ENCODE measurements around the gene DNAJC3. TPM values are rescaled to one million over a fixed set of nuclear protein-coding genes. Genes with fewer than 3 reads are reported as not detected.

Gene DNAJC3
- total and polyA plus RNA-seq, 2 of the 8 experiments (the other 6 are each of a cell fraction or from before 2014, with no cell fraction given), result 4.3 to 24.1 TPM

- Histone ChIP-seq H3K4ac (replicated peaks; ENCODE audit: insufficient read length, low read depth, low read length) (no peak overlapping the region), H2AFZ (ENCODE audit: low read length) (no peak overlapping the region), H3K9ac (replicated peaks in 1 of 4; ENCODE audit: extremely low read depth in 1 of 4, low read depth in 3 of 4, low read length in 3 of 4) (no peak overlapping the region), H3K4me2 (ENCODE audit: insufficient read depth in 1 of 2, low read depth in 2 of 2, low read length in 2 of 2) (no peak overlapping the region), H3K23ac (ENCODE audit: insufficient read length) (no peak overlapping the region), H2BK12ac (ENCODE audit: low read depth, low read length) (no peak overlapping the region), H4K91ac (replicated peaks; ENCODE audit: insufficient read length, low read length) (no peak overlapping the region), H3K27ac (ENCODE audit: low read depth, low read length) (no peak overlapping the region), H3K4me3 (ENCODE audit: extremely low read depth in 1 of 4, insufficient read depth in 2 of 4, low read depth in 3 of 4, low read length in 4 of 4) (no peak overlapping the region), H3K36me3 (ENCODE audit: control insufficient read depth in 2 of 4, insufficient read depth in 4 of 4, low read length in 3 of 4) (peaks cover 3 to 49% (median 17%) of the 10 kb centered on the region in 4 experiments), H3K23me2 (ENCODE audit: low read depth, low read length) (no peaks in the 10 kb centered on the region), H3K4me1 (replicated peaks in 1 of 4; ENCODE audit: control insufficient read depth in 3 of 4, insufficient read depth in 4 of 4, low read length in 3 of 4) (no peaks in the 10 kb centered on the region; a peak in 1 of 7 replicates), H2BK20ac (ENCODE audit: low read length) (no peak overlapping the region), H2BK5ac (ENCODE audit: low read depth, low read length) (no peak overlapping the region), H3K79me1 (ENCODE audit: low read depth, low read length) (no peaks in the 10 kb centered on the region), H4K20me1 (replicated peaks in 1 of 2; ENCODE audit: control insufficient read depth in 1 of 2, insufficient read depth in 2 of 2, low read length in 2 of 2) (no peaks in the 10 kb centered on the region), H3K9me3 (ENCODE audit: insufficient read depth in 2 of 2, low read depth in 1 of 2, low read length in 1 of 2) (no peaks in the 10 kb centered on the region), H3K79me2 (ENCODE audit: control insufficient read depth in 1 of 2, insufficient read depth in 2 of 2, low read length in 2 of 2) (no peaks in the 10 kb centered on the region), H3K56ac (replicated peaks; ENCODE audit: insufficient read length, low read depth, low read length) (no peak overlapping the region), H2BK15ac (ENCODE audit: low read length) (no peak overlapping the region), H3K27me3 (replicated peaks in 1 of 4; ENCODE audit: control insufficient read depth in 3 of 4, extremely low read depth in 1 of 4, insufficient read depth in 3 of 4, low read length in 3 of 4) (no peaks in the 10 kb centered on the region), H3K18ac (ENCODE audit: extremely low read depth, low read length) (no peak overlapping the region), H2AK5ac (ENCODE audit: low read depth, low read length) (no peak overlapping the region), H4K8ac (ENCODE audit: extremely low read depth, insufficient read depth, low read length) (no peak overlapping the region), H2BK120ac (replicated peaks; ENCODE audit: low read depth, low read length) (no peak overlapping the region), H3K14ac (ENCODE audit: insufficient read length) (no peak overlapping the region), H4K5ac (ENCODE audit: insufficient read length, low read depth, low read length) (no peak overlapping the region)
- no peak for FAIRE-seq
- ChIA-PET POLR2A (ENCODE audit: partially characterized antibody) (no interaction called here), CTCF (ENCODE audit: partially characterized antibody) (no interaction called here)
- no peak for DNase-seq (ENCODE audit: low read depth in 1 of 2, low spot score in 2 of 2)
- WGBS, 2 experiments (ENCODE audit: extremely low coverage in 1 of 2, insufficient coverage in 1 of 2, insufficient read length in 1 of 2, insufficient replicate concordance in 2 of 2, low coverage in 1 of 2, low lambda C conversion rate in 2 of 2, missing lambda C conversion rate in 1 of 2), result 82% methylated on average over 4 of the region's 4 CpGs; no CpG with 5 or more reads in 1 of the 2 experiments
- no peak for TF ChIP-seq GABPA (IDR thresholded peaks at IDR 0.05; ENCODE audit: borderline replicate concordance, insufficient read depth, low read length)
- no peak for TF ChIP-seq POU5F1 (IDR thresholded peaks at IDR 0.05; ENCODE audit: low read depth, low read length)
- no peak for TF ChIP-seq JUND (IDR thresholded peaks at IDR 0.05; ENCODE audit: low read length)
- no peak for TF ChIP-seq PHF8 (conservative IDR thresholded peaks at IDR 0.05; ENCODE audit: low read depth, low read length)
- no peak for TF ChIP-seq BACH1 (IDR thresholded peaks at IDR 0.05; ENCODE audit: low read length)
- TF ChIP-seq YY1 (IDR thresholded peaks at IDR 0.05; ENCODE audit: low read depth, low read length), result no peak
- TF ChIP-seq ZNF274 (IDR thresholded peaks at IDR 0.05; ENCODE audit: borderline replicate concordance, extremely low read depth, low read length), result no peak
- no peak for TF ChIP-seq KDM5A (IDR thresholded peaks at IDR 0.05; ENCODE audit: low read length)
These were observed 47.9 kb upstream of the DNAJC3 start for GRCh38 chr13:95629071-95629470.
